GM12878 (cell line): ENCODE results near the gene FAM234B.

Source experiments
- CTCF ChIP-seq, 3 experiments: IDR thresholded peaks in 2 of 3; conservative IDR thresholded peaks in 1 of 3; 2 replicates each; pipeline ENCODE4 v1.5.1; 2011; ENCODE audit warnings: low read depth in 3 of 3, low read length in 3 of 3, mild to moderate bottlenecking in 3 of 3, control low read depth in 2 of 3, moderate library complexity in 2 of 3, inconsistent platforms in 1 of 3, mixed read lengths in 1 of 3; ENCODE audit not compliant: control insufficient read depth in 2 of 3, insufficient read depth in 1 of 3; ENCODE audit errors: extremely low read depth in 1 of 3
- EP300 ChIP-seq, 2 experiments: fragments of 150-350 bp in 1 of 2; IDR thresholded peaks; 2 replicates each; pipeline ENCODE4 v1.6.1; 2011 to 2012; ENCODE audit warnings: low read depth in 2 of 2, low read length in 2 of 2, borderline replicate concordance in 1 of 2, improper control_type of control experiment in 1 of 2, inconsistent platforms in 1 of 2; ENCODE audit not compliant: control insufficient read depth in 1 of 2
- EZH2 ChIP-seq: IDR thresholded peaks from 2 replicates; pipeline ENCODE4 v1.6.1; 2012; ENCODE audit warnings: low read depth, mild to moderate bottlenecking, control low read depth, inconsistent platforms, low read length, borderline replicate concordance; ENCODE audit not compliant: control insufficient read depth
- HDAC2 ChIP-seq: fragments of 200-600 bp; sonication (generic); IDR thresholded peaks from 2 replicates; pipeline ENCODE4 v1.6.1; 2017
- LARP7 ChIP-seq: fragments of 450-650 bp; IDR thresholded peaks from 2 replicates; pipeline ENCODE4 v1.6.1; 2017; ENCODE audit warnings: mild to moderate bottlenecking
- MXI1 ChIP-seq: fragments of 150-350 bp; IDR thresholded peaks from 2 replicates; pipeline ENCODE4 v1.6.1; 2011; ENCODE audit warnings: low read depth, mild to moderate bottlenecking, inconsistent platforms, low read length, improper control_type of control experiment
- POLR2A ChIP-seq: IDR thresholded peaks from 2 replicates; pipeline ENCODE4 v1.6.1; 2011; ENCODE audit warnings: low read depth, mild to moderate bottlenecking, low read length
- POLR2AphosphoS5 ChIP-seq: IDR thresholded peaks from 2 replicates; pipeline ENCODE4 v1.6.1; 2011; ENCODE audit warnings: mild to moderate bottlenecking, low read length, inconsistent platforms

DNA sequence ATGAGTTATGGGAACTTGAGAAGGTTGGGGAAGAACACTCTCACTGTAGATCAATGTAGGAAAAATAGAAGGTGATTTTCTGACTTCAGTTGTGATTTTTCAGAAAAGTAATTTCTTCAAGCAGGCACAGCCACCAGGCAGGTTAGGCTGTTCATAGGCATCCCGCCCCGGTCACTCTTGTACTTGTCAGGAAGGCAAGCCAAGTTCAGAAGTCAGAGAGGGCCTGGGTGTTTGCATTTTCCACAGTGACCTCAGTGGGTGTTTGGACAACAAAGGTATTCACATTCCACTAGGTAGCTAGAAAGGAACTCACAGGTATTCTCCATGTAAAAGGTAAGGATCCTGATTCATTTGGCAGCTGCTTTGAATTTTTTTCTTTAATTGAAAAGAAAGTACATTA, 3.0 kb upstream of the FAM234B start:
- no peak for TF ChIP-seq LARP7
- TF ChIP-seq EP300 (IDR thresholded peaks at IDR 0.05; ENCODE audit: borderline replicate concordance in 1 of 2, control insufficient read depth in 1 of 2, low read depth in 2 of 2, low read length in 2 of 2), result no peak
- TF ChIP-seq HDAC2, result no peak
- no peak for TF ChIP-seq POLR2A
- TF ChIP-seq CTCF (IDR thresholded peaks at IDR 0.05 in 2 of 3, conservative IDR thresholded peaks at IDR 0.05 in 1 of 3; ENCODE audit: control insufficient read depth in 2 of 3, extremely low read depth in 1 of 3, insufficient read depth in 1 of 3, low read depth in 3 of 3, low read length in 3 of 3), result no peak
- no peak for TF ChIP-seq POLR2AphosphoS5
- TF ChIP-seq MXI1, result no peak
- no peak for TF ChIP-seq EZH2
